IMR-90 (cell line): ENCODE data around the gene COTL1. TPM values are rescaled to one million over a fixed set of nuclear protein-coding genes. Genes with fewer than 3 reads are reported as not detected.
A peak's percentile ranks its signal among the peaks of the same experiment; 100 is the strongest.

Experiments used
- ATAC-seq: fragments of 200-7000 bp; cut with Tn5 transposase; 2 replicates; pipeline ENCODE4 v1.9.1; 2020; ENCODE audit warnings: low read depth, mild to moderate bottlenecking, moderate library complexity
- BruUV-seq: library from RNA; stranded (reverse); fragments of 400-500 nt; replicated peaks from 2 replicates; lab custom pipeline; 2021; lab: Mats Ljungman, UMichigan
- CTCF ChIA-PET: fragments of 300-600 bp; formaldehyde crosslinking; extraction: SDS; loops from one replicate; lab custom pipeline; 2021; ENCODE audit warnings: antibody characterized with exemption; lab: Yijun Ruan, JAX
- POLR2A ChIA-PET: fragments of 300-600 bp; sonication (Branson Sonifier 250); formaldehyde crosslinking; loops from one replicate; lab custom pipeline; 2022; ENCODE audit warnings: antibody characterized with exemption; ENCODE audit not compliant: unreplicated experiment; lab: Charles Lee
- DNase-seq: peaks from one replicate; pipeline ENCODE4 v3.0.0; 2013
- H2AFZ ChIP-seq: replicated peaks from 2 replicates; pipeline ENCODE3; 2013; ENCODE audit warnings: low read length, mild to moderate bottlenecking; ENCODE audit not compliant: poor library complexity
- H2AK5ac ChIP-seq: 2 replicates; pipeline ENCODE4 v1.6.1; 2013; ENCODE audit warnings: low read depth, low read length, inconsistent platforms
- H2AK9ac ChIP-seq: replicated peaks from 2 replicates; pipeline ENCODE3; 2013; ENCODE audit warnings: mild to moderate bottlenecking, low read depth, low read length, moderate library complexity; ENCODE audit not compliant: poor library complexity
- H2BK120ac ChIP-seq: 2 replicates; pipeline ENCODE4 v1.6.1; 2013; ENCODE audit warnings: low read depth, low read length, inconsistent platforms
- H2BK15ac ChIP-seq: 3 replicates; pipeline ENCODE4 v1.6.1; 2013; ENCODE audit warnings: low read depth, low read length, inconsistent platforms
- H2BK20ac ChIP-seq: 2 replicates; pipeline ENCODE4 v1.6.1; 2013; ENCODE audit warnings: low read depth, mild to moderate bottlenecking, inconsistent platforms, low read length, moderate library complexity
- H2BK5ac ChIP-seq: 2 replicates; pipeline ENCODE4 v1.6.1; 2013; ENCODE audit warnings: mild to moderate bottlenecking, low read depth, low read length, inconsistent platforms; ENCODE audit not compliant: poor library complexity, severe bottlenecking
- H3K14ac ChIP-seq: replicated peaks from 2 replicates; pipeline ENCODE4 v1.6.1; 2013; ENCODE audit warnings: low read depth, low read length, inconsistent platforms
- H3K18ac ChIP-seq: 2 replicates; pipeline ENCODE4 v1.6.1; 2013; ENCODE audit warnings: low read depth, low read length, control low read depth
- H3K23ac ChIP-seq: 2 replicates; pipeline ENCODE4 v1.6.1; 2013; ENCODE audit warnings: low read depth, low read length, inconsistent platforms
- H3K27ac ChIP-seq: 2 replicates; pipeline ENCODE4 v1.5.1; 2013; ENCODE audit warnings: mild to moderate bottlenecking, control low read depth, low read length; ENCODE audit not compliant: insufficient read depth
- H3K27me3 ChIP-seq: 2 replicates; pipeline ENCODE4 v1.6.1; 2013; ENCODE audit warnings: low read length; ENCODE audit not compliant: control insufficient read depth, insufficient read depth
- H3K36me3 ChIP-seq: 2 replicates; pipeline ENCODE4 v1.6.1; 2013; ENCODE audit warnings: low read length, mixed read lengths; ENCODE audit not compliant: control insufficient read depth, insufficient read depth
- H3K4ac ChIP-seq: 2 replicates; pipeline ENCODE4 v1.6.1; 2013; ENCODE audit warnings: low read depth, low read length, inconsistent platforms
- H3K4me1 ChIP-seq: 2 replicates; pipeline ENCODE4 v1.6.1; 2013; ENCODE audit warnings: low read length, mixed read lengths; ENCODE audit not compliant: control insufficient read depth, insufficient read depth
- H3K4me2 ChIP-seq: 2 replicates; pipeline ENCODE4 v1.6.1; 2013; ENCODE audit warnings: low read depth, mild to moderate bottlenecking, control low read depth, low read length, moderate library complexity
- H3K4me3 ChIP-seq: 2 replicates; pipeline ENCODE4 v1.5.1; 2013; ENCODE audit warnings: low read depth, mild to moderate bottlenecking, control low read depth, low read length, moderate library complexity; ENCODE audit not compliant: insufficient read depth
- H3K56ac ChIP-seq: 2 replicates; pipeline ENCODE4 v1.6.1; 2013; ENCODE audit warnings: low read length, inconsistent platforms; ENCODE audit not compliant: insufficient read depth; ENCODE audit errors: extremely low read depth
- H3K79me1 ChIP-seq, 2 experiments: 2 replicates each; pipeline ENCODE4 v1.6.1; 2013; ENCODE audit warnings: low read length in 2 of 2, inconsistent platforms in 1 of 2, low read depth in 1 of 2
- H3K9ac ChIP-seq: 2 replicates; pipeline ENCODE4 v1.6.1; 2013; ENCODE audit warnings: low read depth, low read length, control low read depth
- H3K9me1 ChIP-seq: 2 replicates; pipeline ENCODE4 v1.6.1; 2013; ENCODE audit warnings: low read length, inconsistent platforms; ENCODE audit not compliant: insufficient read depth
- H3K9me3 ChIP-seq: 2 replicates; pipeline ENCODE4 v1.6.1; 2013; ENCODE audit warnings: low read length; ENCODE audit not compliant: control insufficient read depth, insufficient read depth
- H4K20me1 ChIP-seq: 2 replicates; pipeline ENCODE4 v1.6.1; 2013; ENCODE audit warnings: low read length, inconsistent platforms; ENCODE audit not compliant: insufficient read depth
- H4K5ac ChIP-seq: 2 replicates; pipeline ENCODE4 v1.6.1; 2013; ENCODE audit warnings: mild to moderate bottlenecking, low read depth, low read length, control low read depth
- H4K8ac ChIP-seq, 2 experiments: 2 replicates each; pipeline ENCODE4 v1.6.1; 2013; ENCODE audit warnings: low read depth in 2 of 2, low read length in 2 of 2, control low read depth in 1 of 2, inconsistent platforms in 1 of 2
- H4K91ac ChIP-seq: 2 replicates; pipeline ENCODE4 v1.6.1; 2013; ENCODE audit warnings: low read depth, low read length, inconsistent platforms; ENCODE audit not compliant: insufficient read depth
- BHLHE40 ChIP-seq: fragments of 150-350 bp; IDR thresholded peaks from 2 replicates; pipeline ENCODE4 v1.6.1; 2016; ENCODE audit warnings: mild to moderate bottlenecking, low read depth, low read length
- WGBS, 2 experiments: methylation state at CpG; one replicate each; pipeline versions ENCODE4 v1.1.5 to v1.1.7; 2013; ENCODE audit warnings: missing lambda C conversion rate in 2 of 2; ENCODE audit not compliant: insufficient read length in 1 of 2; ENCODE audit errors: extremely low coverage in 2 of 2; 5-methylcytosine and 5-hydroxymethylcytosine counted together
- dilution Hi-C: fragments of 300-500 bp; cut with HindIII; formaldehyde crosslinking; loops from one replicate; pipeline ENCODE4 v1.14.3; 2018; ENCODE audit warnings: low sequenced_read_pairs; ENCODE audit not compliant: unreplicated experiment
- in situ Hi-C: fragments of 300-500 bp; cut with MboI; formaldehyde crosslinking; loops from 3 replicates; pipeline ENCODE4 v1.14.3; 2019; ENCODE audit warnings: low sequenced_read_pairs, inconsistent platforms, mixed read lengths
- intact Hi-C: fragments of 100-400 bp; cut with micrococcal nuclease; formaldehyde crosslinking; loops from 2 replicates; pipeline ENCODE4 v1.10.0; 2022
- polyA plus RNA-seq, 3 experiments: library from polyadenylated mRNA; depleted of rRNA; stranded (reverse); fragments of >200 nt; gene quantifications; 2 replicates each; pipeline ENCODE4 v1.2.3, GENCODE V29; 2012; ENCODE audit warnings: low replicate concordance in 1 of 3
- total RNA-seq: library from RNA; depleted of rRNA; stranded (reverse); fragments of >200 nt; gene quantifications from 2 replicates; pipeline ENCODE4 v1.2.3, GENCODE V29; 2012

The COTL1 gene
- total and polyA plus RNA-seq, 2 of the 4 experiments (the other 2 are of a cell fraction) = 144 to 258 TPM

DNA sequence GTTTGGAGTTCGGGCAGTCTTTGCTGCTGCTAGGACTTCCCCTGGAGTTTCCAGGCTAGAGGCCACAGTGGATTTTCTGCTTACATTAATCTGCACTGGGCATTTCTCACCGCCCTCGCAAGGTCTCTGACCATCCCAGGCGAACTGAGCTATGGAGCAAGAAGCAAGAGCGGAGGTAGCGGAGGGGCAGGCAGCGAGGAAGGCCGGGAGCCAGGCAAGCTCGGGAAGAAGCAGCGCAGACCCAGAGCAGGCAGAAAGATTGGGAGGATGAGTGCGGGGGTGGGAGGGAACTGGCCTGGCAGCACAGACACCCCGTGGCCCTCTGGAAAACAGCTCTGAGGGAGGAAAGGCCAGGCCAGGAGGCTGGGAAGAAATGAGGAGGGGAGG is 3.8 kb downstream of the COTL1 start:
- Histone ChIP-seq H3K9me1 (peaks cover 46% of the 10 kb centered on the region), H2BK5ac (peak overlapping the region; percentile 43), H3K23ac (peak overlapping the region; percentile 68), H3K56ac (no peak overlapping the region), H2AFZ (no peak overlapping the region), H3K4me3 (no peak overlapping the region), H3K9ac (0 out of 2 replicates have a peak overlapping the region, but pooled peaks have one; percentile 2), H4K8ac (0 out of 4 replicates have a peak overlapping the region, but pooled peaks of 1 of the 2 experiments have one; percentile 54), H3K4me1 (peaks cover 33% of the 10 kb centered on the region), H4K91ac (no peak overlapping the region), H3K36me3 (peaks cover 32% of the 10 kb centered on the region), H2BK15ac (no peak overlapping the region), H4K5ac (no peak overlapping the region), H3K4me2 (peak overlapping the region; percentile 10; the same call in 1 of the 2 replicates), H4K20me1 (peaks cover 88% of the 10 kb centered on the region), H3K27me3 (no peaks in the 10 kb centered on the region), H3K14ac (peak overlapping the region; percentile 28; the same call in 1 of the 2 replicates), H2AK5ac (peak overlapping the region; percentile 39), H3K9me3 (no peaks in the 10 kb centered on the region), H3K4ac (peak overlapping the region; percentile 7; the same call in 1 of the 2 replicates), H3K27ac (peak overlapping the region; percentile 2), H2BK20ac (no peak overlapping the region), H2AK9ac (peak overlapping the region; percentile 21), H2BK120ac (no peak overlapping the region), H3K18ac (no peak overlapping the region; the same call in 1 of the 2 replicates), H3K79me1 (peaks cover 9 to 75% of the 10 kb centered on the region in 2 experiments)
- TF ChIP-seq BHLHE40 = no peak
- CTCF ChIA-PET = interaction anchor here (0.5 to 1.0 kb wide), 2 partner anchors 9 to 102 kb away, joined by 3 to 7 read pairs; no protein-coding TSS in a partner anchor
- 73% methylated on average over 10 of the region's 12 CpGs; no CpG with 5 or more reads in 1 of the 2 experiments for WGBS, 2 experiments
- DNase-seq (peak; percentile 48), ATAC-seq (no peak)
- dilution Hi-C loops = no loop called here
- no TSS peak for BruUV-seq
- POLR2A ChIA-PET = no interaction called here
- in situ Hi-C loops = no loop called here
- intact Hi-C loops = loop anchor here (5.0 to 10.0 kb wide), 2 partner anchors 47 to 319 kb away; partner anchors contain the start of gene WFDC1
